MM.1S (cell line): ENCODE measurements around the gene SLC19A3.
"Not testable (repeated sequence)": the region's sequence is repeated elsewhere in the genome, so short reads cannot be mapped to it uniquely, and the experiment has no call there.

ENCODE experiments used
- DNase-seq: peaks from one replicate; pipeline ENCODE4 v3.0.0-alpha.2; 2015
- H2AFZ ChIP-seq: fragments of 300-600 bp; sonication (generic); 2 replicates; pipeline ENCODE4 v1.6.0; 2016; ENCODE audit warnings: antibody characterized with exemption, low read length
- H3F3A ChIP-seq: fragments of 300-600 bp; sonication (generic); 2 replicates; pipeline ENCODE4 v1.6.1; 2016; ENCODE audit warnings: mild to moderate bottlenecking, antibody characterized with exemption, low read length, moderate library complexity, mixed read lengths; ENCODE audit not compliant: insufficient read depth
- H3K27ac ChIP-seq: fragments of 300-600 bp; sonication (generic); 2 replicates; pipeline ENCODE4 v1.5.1; 2016; ENCODE audit warnings: mild to moderate bottlenecking, low read length
- H3K27me3 ChIP-seq: fragments of 300-600 bp; sonication (generic); replicated peaks from 2 replicates; pipeline ENCODE4 v1.6.0; 2016; ENCODE audit warnings: low read length; ENCODE audit not compliant: insufficient read depth
- H3K36me3 ChIP-seq: fragments of 300-600 bp; sonication (generic); replicated peaks from 2 replicates; pipeline ENCODE4 v1.6.1; 2016; ENCODE audit warnings: mild to moderate bottlenecking, low read length, mixed read lengths; ENCODE audit not compliant: insufficient read depth
- H3K4me1 ChIP-seq: fragments of 300-600 bp; sonication (generic); 2 replicates; pipeline ENCODE4 v1.6.1; 2016; ENCODE audit warnings: low read length, mixed read lengths
- H3K4me2 ChIP-seq: fragments of 300-600 bp; sonication (generic); 2 replicates; pipeline ENCODE4 v1.6.0; 2016; ENCODE audit warnings: low read depth, low read length
- H3K4me3 ChIP-seq: fragments of 300-600 bp; sonication (generic); 2 replicates; pipeline ENCODE4 v1.5.1; 2016; ENCODE audit warnings: low read length, mixed read lengths
- H3K79me2 ChIP-seq: fragments of 300-600 bp; sonication (generic); 2 replicates; pipeline ENCODE4 v1.6.1; 2016; ENCODE audit warnings: mixed run types, low read length, mixed read lengths
- H3K9ac ChIP-seq: fragments of 300-600 bp; sonication (generic); 2 replicates; pipeline ENCODE4 v1.6.1; 2016; ENCODE audit warnings: low read length, mixed read lengths
- H3K9me2 ChIP-seq: fragments of 300-600 bp; sonication (generic); replicated peaks from 2 replicates; pipeline ENCODE4 v1.6.1; 2016; ENCODE audit warnings: mild to moderate bottlenecking, low read length, mixed read lengths; ENCODE audit not compliant: insufficient read depth
- H3K9me3 ChIP-seq: fragments of 300-600 bp; sonication (generic); replicated peaks from 2 replicates; pipeline ENCODE4 v1.6.1; 2016; ENCODE audit warnings: mild to moderate bottlenecking, low read length, mixed read lengths; ENCODE audit not compliant: insufficient read depth
- H4K20me1 ChIP-seq: fragments of 300-600 bp; sonication (generic); 2 replicates; pipeline ENCODE4 v1.6.1; 2016; ENCODE audit warnings: mild to moderate bottlenecking, low read length, moderate library complexity, mixed read lengths; ENCODE audit not compliant: insufficient read depth
- CTCF ChIP-seq: fragments of 300-600 bp; sonication (generic); IDR thresholded peaks from 2 replicates; pipeline ENCODE4 v1.5.1; 2016; ENCODE audit warnings: antibody characterized with exemption, low read length, mixed read lengths
- EZH2 ChIP-seq: fragments of 300-600 bp; sonication (generic); optimal IDR thresholded peaks from 2 replicates; pipeline ENCODE3; 2017; ENCODE audit warnings: low read depth, mild to moderate bottlenecking, antibody characterized with exemption, low read length, mixed read lengths
- EZH2phosphoT487 ChIP-seq: fragments of 300-600 bp; sonication (generic); IDR thresholded peaks from 2 replicates; pipeline ENCODE4 v1.6.1; 2018; ENCODE audit warnings: antibody characterized with exemption, low read length

SLC19A3 gene

GRCh38 chr2:227684258-227684657 lies 33.6 kb downstream of the SLC19A3 start:
- Histone ChIP-seq H3K36me3 (no peaks in the 10 kb centered on the region; the same call in 1 of the 2 replicates), H3K27ac (no peak overlapping the region), H3K4me2 (no peak overlapping the region), H3F3A (no peaks in the 10 kb centered on the region), H3K79me2 (no peaks in the 10 kb centered on the region), H3K4me3 (no peak overlapping the region), H3K4me1 (no peaks in the 10 kb centered on the region), H3K9me3 (no peaks in the 10 kb centered on the region), H3K9me2 (no peaks in the 10 kb centered on the region), H4K20me1 (no peaks in the 10 kb centered on the region), H3K9ac (no peak overlapping the region), H2AFZ (no peak overlapping the region), H3K27me3 (no peaks in the 10 kb centered on the region)
- no peak for DNase-seq
- TF ChIP-seq EZH2 (no peak), EZH2phosphoT487 (no peak), CTCF (no peak)

GRCh38 chr2:227677928-227678327 lies 39.9 kb downstream of the SLC19A3 start:
- Histone ChIP-seq H3K9me3 (no peaks in the 10 kb centered on the region), H3K36me3 (no peaks in the 10 kb centered on the region), H3K27ac (no peak overlapping the region), H3F3A (no peaks in the 10 kb centered on the region), H3K27me3 (no peaks in the 10 kb centered on the region), H3K4me1 (no peaks in the 10 kb centered on the region), H2AFZ (no peak overlapping the region), H4K20me1 (no peaks in the 10 kb centered on the region), H3K79me2 (no peaks in the 10 kb centered on the region), H3K9ac (no peak overlapping the region), H3K4me3 (no peak overlapping the region), H3K4me2 (no peak overlapping the region), H3K9me2 (no peaks in the 10 kb centered on the region)
- TF ChIP-seq EZH2phosphoT487 (no peak), CTCF (no peak), EZH2 (no peak)
- no peak for DNase-seq

- Histone ChIP-seq H3K9ac (no peak overlapping the region), H3K27ac (no peak overlapping the region), H3F3A (no peaks in the 10 kb centered on the region), H2AFZ (no peak overlapping the region), H3K36me3 (no peaks in the 10 kb centered on the region), H3K4me1 (no peaks in the 10 kb centered on the region), H3K9me3 (no peaks in the 10 kb centered on the region), H4K20me1 (no peaks in the 10 kb centered on the region), H3K4me2 (no peak overlapping the region), H3K9me2 (no peaks in the 10 kb centered on the region), H3K4me3 (no peak overlapping the region), H3K27me3 (no peaks in the 10 kb centered on the region), H3K79me2 (no peaks in the 10 kb centered on the region)
- DNase-seq = no peak
- TF ChIP-seq EZH2 = no peak
- TF ChIP-seq CTCF = no peak
- no peak for TF ChIP-seq EZH2phosphoT487
Observed at GRCh38 chr2:227674485-227674884, 43.3 kb downstream of the SLC19A3 start.

GRCh38 chr2:227673620-227674019 lies 44.2 kb downstream of the SLC19A3 start:
- not testable (repeated sequence) for H3K9me3 ChIP-seq, H3K4me1 ChIP-seq, H3K9me2 ChIP-seq, H3K4me2 ChIP-seq, H4K20me1 ChIP-seq, H3K36me3 ChIP-seq, H2AFZ ChIP-seq, H3K4me3 ChIP-seq, DNase-seq, H3K27me3 ChIP-seq, H3K79me2 ChIP-seq, H3F3A ChIP-seq, H3K27ac ChIP-seq, H3K9ac ChIP-seq
